NOMO-1 treated with dmso at 0.1 percent for 144 hours (cell line): Measurements from ENCODE around the gene MACROD2.

ENCODE experiments used
- DNase-seq: peaks from one replicate; lab custom pipeline; 2025; ENCODE audit not compliant: unreplicated experiment; lab: John Stamatoyannopoulos, UW

Gene MACROD2

DNA sequence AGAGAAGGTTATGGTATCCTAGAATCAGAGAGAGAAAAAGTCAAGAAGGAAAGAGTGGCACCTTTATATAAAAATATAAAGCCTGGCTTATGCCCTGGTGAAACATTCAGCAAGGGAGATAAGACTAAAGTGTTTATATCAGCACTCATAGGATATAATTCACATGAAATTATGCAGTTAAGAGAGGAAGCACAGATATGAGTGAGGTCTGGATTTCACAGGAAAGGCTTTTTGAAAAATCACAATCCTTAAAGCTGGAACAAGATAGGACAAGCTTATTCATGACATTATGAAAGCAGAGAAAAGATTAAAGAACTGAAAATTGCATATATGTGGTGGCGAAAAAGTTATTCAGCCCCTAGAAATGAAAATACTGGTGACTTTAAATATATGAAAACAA is 523.3 kb downstream of the MACROD2 start:
- no peak for DNase-seq

DNA sequence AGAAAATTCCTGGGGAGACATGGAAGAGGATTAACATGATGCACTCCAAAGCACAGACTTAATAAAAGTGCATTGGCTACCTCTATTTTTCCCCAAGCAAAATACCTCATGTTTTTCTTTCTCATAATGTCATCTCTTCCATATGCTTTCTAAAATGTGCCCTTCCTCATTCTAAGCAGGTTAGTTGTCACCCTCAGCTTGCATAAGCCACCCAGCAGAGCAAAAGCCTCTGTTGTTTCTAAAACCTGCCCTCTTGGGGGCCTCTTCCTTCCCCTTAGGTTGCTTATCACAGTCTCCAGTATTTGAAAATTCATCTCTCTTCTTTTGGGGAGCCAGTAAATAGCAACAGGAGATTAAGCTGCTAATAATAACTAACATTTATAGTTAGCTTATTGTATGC is 525.7 kb downstream of the MACROD2 start:
- no peak for DNase-seq

DNA sequence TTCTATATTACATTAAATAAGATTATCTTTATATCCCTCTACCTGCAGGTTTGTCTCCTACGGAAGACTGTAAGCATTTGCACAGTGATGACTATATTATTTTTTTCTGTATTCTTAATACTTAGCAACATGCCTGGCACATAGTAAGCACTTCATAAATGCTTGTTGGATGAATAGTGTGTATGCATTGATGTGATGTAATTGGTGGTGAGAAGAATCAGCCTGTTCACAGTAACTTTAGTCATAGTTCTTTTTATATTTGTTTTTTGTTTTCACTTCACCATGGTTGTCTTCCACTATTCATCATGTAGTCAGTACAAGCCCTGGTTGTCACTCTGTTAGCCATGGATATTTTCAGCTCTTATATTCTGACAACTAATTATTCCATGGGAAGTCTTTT is 526.1 kb downstream of the MACROD2 start:
- DNase-seq: no peak

DNA sequence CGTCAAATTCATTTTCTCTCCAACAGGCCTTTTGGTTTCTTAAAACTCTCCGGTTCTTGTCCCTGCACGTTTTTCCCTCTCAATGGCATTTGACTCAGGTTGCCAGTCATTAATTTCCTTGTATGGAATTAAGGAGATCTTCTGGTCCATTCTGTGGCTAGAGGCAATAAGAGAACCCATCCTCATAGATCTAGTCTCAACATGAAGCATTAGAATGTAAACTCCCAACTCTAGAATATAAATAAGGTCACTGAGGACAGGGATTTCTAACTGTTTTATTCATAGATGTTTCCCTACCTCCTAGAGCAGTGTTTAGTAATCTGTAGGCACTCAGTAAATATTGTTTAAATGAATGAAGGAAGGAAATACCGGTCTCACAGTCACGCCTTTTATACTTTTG is 527.3 kb downstream of the MACROD2 start:
- no peak for DNase-seq

DNA sequence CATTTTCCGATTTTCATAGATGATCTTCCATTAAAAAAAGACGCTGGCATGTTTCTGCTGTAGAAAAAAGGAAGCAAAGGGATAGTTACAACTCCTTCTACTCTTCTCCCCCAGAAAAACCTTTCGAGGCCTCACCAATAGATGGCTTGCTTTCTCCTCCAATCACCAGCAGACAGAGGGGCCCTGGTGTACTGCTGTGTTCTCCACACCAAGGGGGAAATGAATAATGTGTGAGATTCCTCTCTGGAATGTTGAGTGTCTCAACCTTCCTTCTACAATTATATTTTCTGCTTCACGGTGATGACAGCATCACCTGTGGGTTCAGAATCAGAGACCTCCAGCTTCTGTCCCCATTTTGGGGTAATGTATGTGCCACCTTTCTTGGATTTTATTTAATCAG is 527.8 kb downstream of the MACROD2 start:
- DNase-seq: no peak

DNA sequence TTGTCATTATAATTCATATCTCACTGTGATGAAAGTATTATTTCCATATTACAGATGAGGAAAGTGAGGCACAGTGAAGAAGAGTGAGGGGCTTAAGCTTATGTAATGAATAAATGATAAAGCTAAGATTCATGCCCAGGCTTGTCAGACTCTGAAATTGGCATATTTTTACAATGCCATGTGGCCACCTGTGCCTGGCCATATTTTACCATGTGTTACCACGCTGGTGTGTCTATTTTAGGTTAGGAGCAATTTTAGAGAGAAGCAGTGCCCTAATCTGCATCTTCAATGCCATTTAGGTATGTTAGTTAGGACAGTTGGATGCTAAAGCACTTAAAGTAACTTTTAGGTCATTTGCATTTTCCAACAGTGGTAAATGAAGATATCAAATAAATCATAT is 530.1 kb downstream of the MACROD2 start:
- no peak for DNase-seq

DNA sequence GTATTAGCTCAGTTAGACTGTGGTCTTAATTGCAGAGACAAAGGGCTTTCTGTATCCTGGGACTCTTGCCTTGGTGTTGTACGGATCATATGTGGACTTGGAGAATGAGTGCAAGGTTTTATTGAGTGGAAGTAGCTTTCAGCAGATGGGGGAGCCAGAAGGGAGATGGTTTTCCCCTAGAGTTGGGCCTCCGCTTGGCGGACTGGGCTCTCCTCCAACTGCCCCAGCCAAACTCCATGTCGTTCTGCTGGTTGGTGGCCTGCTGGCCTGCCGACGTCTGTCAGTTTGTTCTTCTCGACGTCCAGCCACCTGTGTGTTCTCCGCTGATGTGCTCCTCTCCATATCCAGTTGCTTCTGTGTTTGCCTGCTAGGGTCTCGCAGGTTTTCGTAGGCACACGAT is 531.6 kb downstream of the MACROD2 start:
- no peak for DNase-seq

DNA sequence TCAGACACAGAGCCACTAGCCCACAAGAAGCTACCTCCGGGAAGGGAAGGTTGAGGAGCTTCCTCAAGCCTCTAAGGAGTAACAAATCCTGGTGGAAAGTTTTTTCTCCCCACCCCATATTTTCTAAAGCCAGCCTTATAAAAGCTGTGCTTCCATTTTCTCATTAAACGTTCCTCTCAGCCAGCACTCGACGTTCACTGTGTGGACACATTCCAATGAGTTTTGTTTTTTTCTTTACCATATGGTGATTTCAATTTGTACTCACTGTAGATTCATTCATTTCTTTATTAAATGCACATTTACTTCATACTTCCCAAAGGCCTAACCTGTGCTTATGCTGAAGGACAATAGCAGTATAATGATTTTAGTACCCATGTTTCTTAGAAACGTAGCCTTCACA is 536.5 kb downstream of the MACROD2 start:
- DNase-seq: no peak

DNA sequence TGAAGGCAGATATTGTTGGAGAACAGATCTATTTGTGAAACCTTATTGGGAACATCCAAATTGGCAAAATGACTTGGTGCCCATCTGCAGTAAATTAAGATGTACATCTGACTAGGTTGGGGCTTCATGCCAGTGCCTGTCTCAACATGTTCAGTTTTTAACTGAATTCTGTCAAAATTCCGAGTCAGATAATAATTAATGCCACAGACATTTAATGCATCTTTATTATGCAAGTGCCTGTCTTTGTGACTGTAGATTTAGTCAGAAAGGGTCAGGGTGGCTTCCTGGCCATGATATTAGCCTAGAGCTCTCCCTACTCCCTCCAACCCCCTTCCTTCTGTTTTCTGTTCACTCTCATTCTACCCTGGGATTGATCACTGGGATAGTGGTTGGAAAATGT is 541.4 kb downstream of the MACROD2 start:
- no peak for DNase-seq

DNA sequence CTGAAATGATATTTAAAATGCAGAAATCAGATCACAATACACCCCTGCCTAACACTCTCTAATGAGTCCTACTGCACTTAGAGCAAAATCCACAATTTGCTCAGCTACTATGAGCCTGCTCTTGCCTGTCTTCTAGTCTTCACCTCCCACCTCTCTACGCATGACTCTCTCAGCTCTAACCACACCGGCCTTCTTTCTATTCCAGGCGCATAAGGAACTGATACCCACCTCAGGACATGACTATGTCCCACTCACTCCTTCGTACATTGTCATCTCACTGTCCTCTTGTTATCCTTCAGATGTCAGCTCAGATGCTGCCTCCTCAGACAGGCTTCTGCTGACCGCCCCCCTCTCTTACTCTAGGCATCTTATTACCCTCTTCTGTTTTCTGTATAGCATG is 543.1 kb downstream of the MACROD2 start:
- DNase-seq: no peak

DNA sequence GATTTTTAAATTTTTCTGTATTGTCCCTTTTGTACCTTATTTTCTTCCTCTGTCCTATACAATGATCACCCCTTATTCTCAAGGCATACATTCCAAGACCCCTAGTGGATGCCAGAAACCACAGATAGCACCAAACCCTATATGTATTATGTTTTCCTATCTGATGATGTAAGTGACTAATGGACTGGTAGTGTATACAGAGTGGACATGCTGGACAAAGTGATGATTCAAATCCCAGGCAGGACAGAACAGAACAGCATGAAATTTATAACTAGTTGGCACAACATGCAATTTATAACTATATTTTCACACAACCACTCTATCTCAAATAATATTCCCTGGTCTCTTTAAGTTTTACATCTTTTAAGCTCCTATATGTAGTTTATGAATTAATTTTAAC is 547.7 kb downstream of the MACROD2 start:
- DNase-seq: no peak

DNA sequence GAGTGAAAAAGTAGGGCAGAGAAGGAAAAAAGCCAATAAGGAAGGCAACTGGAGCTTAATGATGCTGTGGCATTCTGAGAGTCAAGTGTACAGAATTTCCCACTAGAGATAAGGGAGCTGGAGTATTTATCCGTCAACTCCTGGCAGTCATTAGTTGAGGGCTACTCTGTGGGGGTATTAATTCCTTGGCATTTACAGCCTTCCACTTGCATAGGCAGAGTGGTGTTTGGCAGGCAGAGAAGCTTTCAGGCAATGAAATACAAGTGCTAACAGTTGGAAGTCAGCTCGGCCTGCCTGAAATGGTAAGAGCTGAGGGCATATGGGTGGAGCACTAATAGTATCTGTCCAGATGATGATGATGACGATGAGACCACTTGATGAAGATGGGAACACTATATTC is 549.4 kb downstream of the MACROD2 start:
- DNase-seq: no peak

DNA sequence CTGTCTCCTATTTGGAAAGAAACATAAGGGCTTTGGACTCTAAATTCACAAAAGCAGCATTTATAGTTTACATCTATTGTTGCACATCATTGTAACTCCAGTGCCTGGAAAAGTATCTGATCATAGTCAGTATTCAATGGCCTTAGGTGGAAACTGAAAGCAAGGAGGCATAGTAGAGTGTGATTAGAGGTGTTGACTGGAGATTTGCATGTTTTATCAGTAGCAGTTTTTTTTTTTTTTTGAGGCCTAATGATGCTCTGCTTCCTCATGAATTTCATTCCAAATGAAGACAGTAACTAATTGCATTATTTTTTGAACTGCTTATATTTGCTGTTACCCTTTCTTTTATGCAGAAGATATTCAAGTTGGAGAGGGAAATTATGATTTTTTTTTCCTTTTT is 555.3 kb downstream of the MACROD2 start:
- DNase-seq: no peak

DNA sequence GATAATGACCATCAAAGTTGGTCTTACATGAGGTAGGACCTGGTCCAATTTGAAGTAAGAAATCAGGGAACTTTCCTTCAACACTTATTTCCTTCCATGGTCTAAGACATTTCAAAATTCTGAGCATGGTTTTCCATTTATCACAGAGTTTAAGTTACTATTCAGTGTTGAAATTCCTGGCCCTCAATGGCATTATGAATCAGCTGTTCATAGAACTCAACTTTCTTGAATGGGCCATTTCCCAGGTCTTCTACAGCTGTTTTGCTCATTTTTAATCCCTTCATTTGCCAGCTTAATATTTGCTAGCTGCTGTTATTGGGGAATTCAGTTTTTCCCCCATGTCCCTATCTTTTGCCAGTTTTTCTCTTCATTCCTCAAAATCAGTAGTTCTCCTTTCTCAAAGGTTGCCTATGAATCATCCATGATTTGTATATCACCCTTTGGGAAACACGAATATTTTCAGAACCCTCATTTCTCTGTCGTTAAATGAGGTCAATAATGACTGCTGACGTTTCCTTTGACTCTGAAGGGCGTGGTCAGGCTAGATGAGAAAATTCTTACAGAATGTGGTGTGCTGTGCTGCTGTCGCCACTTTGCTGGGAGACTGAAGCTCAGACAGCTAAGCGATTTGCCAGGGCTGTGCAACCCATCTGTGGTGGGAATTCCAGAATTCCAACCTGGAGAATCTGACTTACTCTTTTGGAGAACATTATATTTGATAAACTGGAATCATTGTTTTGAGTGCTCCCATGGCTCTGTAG is 558.6 kb downstream of the MACROD2 start:
- no peak for DNase-seq

DNA sequence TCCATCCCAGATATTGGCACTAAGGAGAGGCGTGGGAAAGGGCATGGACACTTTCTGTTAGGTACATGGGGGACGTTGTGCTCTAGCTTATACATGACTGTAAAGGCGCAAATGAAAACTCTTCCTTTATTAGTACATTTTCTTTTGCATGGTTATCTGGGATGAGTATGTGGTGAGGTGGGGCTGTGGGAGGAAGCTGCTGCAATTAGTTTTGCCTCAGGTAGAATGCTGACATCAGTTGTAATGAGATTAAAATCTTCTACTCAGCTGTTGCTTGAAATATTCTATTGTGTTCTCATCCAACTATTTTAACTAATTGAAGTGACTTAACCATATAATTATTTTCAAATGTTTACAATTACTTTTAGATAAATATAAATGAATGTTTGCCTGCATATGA is 560.4 kb downstream of the MACROD2 start:
- no peak for DNase-seq

DNA sequence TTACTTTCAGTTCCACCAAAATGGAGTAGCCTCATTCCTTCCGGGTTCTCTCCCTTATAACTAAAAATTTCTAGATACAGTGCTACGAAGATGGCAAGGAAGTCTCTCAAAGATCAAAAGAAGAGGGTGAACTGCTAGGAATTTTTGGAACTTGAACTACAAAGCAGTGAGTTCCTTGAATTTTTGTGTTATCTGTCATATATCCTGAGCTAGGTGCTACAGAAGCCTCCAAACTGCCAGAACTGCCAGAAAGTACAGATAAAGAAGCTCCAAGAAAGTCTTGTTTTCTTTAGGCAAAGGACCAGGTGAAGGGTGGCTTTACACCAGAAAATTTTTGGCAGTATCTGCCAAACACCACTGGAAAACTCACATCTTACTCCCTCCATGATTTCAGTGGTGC is 560.9 kb downstream of the MACROD2 start:
- no peak for DNase-seq

DNA sequence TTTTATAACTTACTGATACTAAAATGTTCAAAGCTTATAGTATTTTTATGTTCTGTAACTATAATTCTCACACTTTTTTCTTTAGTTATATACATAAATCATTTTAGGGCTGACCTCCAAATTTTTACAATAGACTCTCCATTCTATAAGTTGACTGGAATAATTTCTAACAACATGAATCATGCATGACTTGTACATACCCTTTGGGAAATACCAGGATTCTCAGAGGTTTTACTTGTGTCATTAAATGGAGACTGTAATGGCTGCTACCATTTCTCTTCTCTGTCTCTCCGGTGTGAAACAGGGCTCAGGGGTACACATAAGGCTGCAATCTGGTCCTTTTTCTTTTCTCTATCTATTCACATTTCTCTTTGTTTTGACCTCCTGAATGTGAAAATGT is 564.3 kb downstream of the MACROD2 start:
- DNase-seq: no peak

DNA sequence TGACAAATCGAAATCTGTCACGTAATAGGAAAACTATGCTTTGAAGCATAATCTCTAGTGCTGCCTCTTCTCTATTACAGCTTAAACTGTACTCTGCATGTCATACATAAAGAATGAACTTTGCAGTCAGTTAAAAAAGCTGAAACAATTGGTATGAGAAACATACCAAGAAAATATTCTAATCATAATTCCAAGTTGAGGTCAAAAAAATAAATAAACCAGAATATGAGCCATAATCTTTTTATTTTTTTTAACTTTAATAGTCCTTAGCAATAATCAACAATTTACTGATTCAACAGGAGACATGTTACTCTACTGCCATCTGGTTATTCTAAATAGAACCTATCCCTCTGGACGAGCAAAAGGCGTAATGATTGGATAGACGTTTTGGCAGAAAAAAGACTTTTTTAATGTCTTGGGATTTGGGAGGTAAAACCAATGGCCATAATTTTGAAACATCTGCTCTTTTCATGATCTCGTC is 566.5 kb downstream of the MACROD2 start:
- no peak for DNase-seq

DNA sequence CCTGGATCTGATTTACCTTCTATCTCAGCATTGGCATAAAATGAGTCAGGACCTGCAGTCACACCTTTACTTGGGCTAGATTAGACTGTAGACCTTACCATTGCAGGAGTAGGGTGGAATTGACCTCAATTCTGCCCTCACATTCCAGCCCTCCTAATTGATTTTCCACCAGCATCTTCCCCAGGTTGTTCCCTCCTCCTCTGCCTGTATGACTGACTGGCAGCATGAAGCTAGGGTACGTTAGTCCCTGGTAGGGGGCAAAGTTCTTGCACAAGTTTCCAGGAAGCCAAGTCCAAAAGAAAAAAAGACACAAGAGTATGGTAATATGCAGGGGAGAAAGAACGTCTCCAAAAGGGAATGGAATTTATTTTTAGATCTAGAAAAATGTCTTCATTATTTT is 567.7 kb downstream of the MACROD2 start:
- no peak for DNase-seq

DNA sequence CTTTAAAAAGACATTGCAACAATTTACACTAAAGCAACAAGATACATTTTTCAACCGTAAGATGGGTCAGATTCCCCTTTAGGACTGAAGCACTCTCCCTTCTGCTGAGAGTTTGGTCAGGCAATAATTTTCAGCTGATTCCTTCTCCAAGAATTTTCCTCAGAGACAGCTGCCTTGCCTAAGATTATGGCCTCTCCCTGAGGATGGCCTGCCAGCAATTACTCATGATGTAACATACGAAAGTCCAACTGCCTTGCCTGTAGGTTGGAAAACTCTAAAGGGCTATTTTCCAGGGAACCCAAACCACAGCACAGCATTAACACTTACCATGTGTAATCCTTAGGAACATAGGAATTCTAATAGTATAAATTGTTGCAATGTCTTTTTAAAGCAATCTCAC is 571.2 kb downstream of the MACROD2 start:
- DNase-seq: no peak

DNA sequence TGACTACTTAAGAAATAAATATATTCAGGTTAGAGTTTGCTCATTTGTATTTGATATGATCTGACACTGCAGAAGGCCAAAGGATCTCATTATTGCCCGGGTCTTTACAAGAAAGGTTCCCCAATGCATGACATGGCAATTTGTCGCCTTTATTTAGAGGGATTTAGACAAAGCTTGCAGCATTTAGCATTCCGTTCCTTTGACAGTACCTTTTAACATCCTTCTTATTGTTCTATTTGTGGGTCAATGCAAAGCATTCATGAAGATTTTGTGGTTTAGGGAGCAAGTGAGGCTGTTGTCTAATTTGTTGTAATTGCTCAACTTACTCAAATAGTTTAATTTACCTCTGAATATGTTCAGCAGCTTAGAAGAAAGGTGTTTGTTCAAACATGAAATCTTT is 572.9 kb downstream of the MACROD2 start:
- DNase-seq: no peak

DNA sequence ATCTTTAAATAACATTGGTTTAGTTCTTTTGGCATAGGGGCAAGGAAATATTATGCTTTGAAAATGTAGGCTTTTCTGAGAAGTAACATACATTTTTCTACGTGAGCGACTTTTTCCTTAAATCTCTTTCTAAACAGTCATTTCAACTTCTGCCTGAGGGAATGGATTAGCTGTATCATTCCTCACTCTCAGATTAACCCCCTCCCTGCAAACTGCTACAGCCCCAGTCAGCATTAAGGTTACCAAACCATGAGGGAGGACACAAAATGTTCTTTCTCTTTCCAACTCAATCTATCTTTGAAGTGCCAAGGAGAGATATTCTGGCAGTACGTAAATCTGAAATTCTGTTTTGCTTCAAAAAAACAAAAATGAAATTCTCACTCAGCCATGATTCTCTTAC is 573.4 kb downstream of the MACROD2 start:
- no peak for DNase-seq

DNA sequence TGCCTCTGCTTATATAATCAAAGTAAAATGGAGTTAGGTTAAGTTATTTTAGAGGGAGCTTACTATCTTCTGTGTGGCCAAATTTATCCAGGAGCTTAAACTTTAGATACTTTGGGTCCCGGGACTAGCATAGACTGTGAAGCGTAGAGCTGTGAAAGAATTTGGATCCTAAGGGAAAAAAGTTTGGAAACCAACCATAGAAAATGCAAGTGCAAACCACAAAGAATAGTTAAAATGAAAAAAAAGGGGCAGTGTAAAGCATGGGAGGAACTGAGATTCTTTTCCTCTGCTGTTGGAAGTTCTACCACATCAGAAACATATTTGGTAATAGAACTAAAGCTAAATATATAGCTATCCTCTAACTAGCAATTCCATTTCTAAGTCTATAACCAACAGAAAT is 574.3 kb downstream of the MACROD2 start:
- no peak for DNase-seq
